OCI-LY1 (cell line): Measurements from ENCODE around the gene PAK4.

Source experiments
- H2AFZ ChIP-seq: fragments of 200-600 bp; sonication (generic), shearing (Covaris generic); 2 replicates; pipeline ENCODE4 v1.6.0; 2014; ENCODE audit warnings: antibody characterized with exemption, mild to moderate bottlenecking, low read length
- H3F3A ChIP-seq: fragments of 200-600 bp; sonication (generic), shearing (Covaris generic); 2 replicates; pipeline ENCODE4 v1.6.0; 2014; ENCODE audit warnings: mild to moderate bottlenecking, antibody characterized with exemption, low read length, moderate library complexity; ENCODE audit not compliant: insufficient read depth
- H3K27ac ChIP-seq: fragments of 200-600 bp; sonication (generic); 2 replicates; pipeline ENCODE4 v1.5.1; 2014; ENCODE audit warnings: low read length, mixed run types, mild to moderate bottlenecking, low read depth; ENCODE audit not compliant: poor library complexity, severe bottlenecking
- H3K27me3 ChIP-seq: fragments of 200-600 bp; sonication (generic); 2 replicates; pipeline ENCODE4 v1.6.0; 2014; ENCODE audit warnings: antibody characterized with exemption, mild to moderate bottlenecking, low read length, moderate library complexity; ENCODE audit not compliant: insufficient read depth
- H3K36me3 ChIP-seq: fragments of 200-600 bp; sonication (generic); 2 replicates; pipeline ENCODE4 v1.6.1; 2014; ENCODE audit warnings: mild to moderate bottlenecking, antibody characterized with exemption, low read length, moderate library complexity, mixed read lengths; ENCODE audit not compliant: insufficient read depth
- H3K4me1 ChIP-seq: fragments of 200-600 bp; sonication (generic); 2 replicates; pipeline ENCODE4 v1.5.1; 2014; ENCODE audit warnings: mild to moderate bottlenecking, low read length, moderate library complexity; ENCODE audit not compliant: insufficient read depth, severe bottlenecking
- H3K4me2 ChIP-seq: fragments of 200-600 bp; sonication (generic), shearing (Covaris generic); 2 replicates; pipeline ENCODE4 v1.6.1; 2014; ENCODE audit warnings: low read length
- H3K4me3 ChIP-seq: fragments of 200-600 bp; sonication (generic); 2 replicates; pipeline ENCODE4 v1.5.1; 2014; ENCODE audit warnings: low read length, low read depth, mild to moderate bottlenecking, mixed read lengths; ENCODE audit not compliant: poor library complexity, severe bottlenecking
- H3K79me2 ChIP-seq: fragments of 200-600 bp; shearing (Covaris generic); 2 replicates; pipeline ENCODE4 v1.6.1; 2016; ENCODE audit warnings: mixed run types, low read length, mixed read lengths; ENCODE audit not compliant: insufficient read depth
- H3K9ac ChIP-seq: fragments of 200-600 bp; sonication (generic), shearing (Covaris generic); 2 replicates; pipeline ENCODE4 v1.6.1; 2014; ENCODE audit warnings: mild to moderate bottlenecking, low read length, mixed read lengths
- H3K9me2 ChIP-seq: fragments of 200-600 bp; sonication (generic), shearing (Covaris generic); 2 replicates; pipeline ENCODE4 v1.6.1; 2014; ENCODE audit warnings: low read depth, mild to moderate bottlenecking, low read length, mixed read lengths
- H3K9me3 ChIP-seq: fragments of 200-600 bp; shearing (Covaris generic); 2 replicates; pipeline ENCODE4 v1.6.1; 2014; ENCODE audit warnings: low read length, mixed read lengths
- H4K20me1 ChIP-seq: fragments of 200-600 bp; sonication (generic), shearing (Covaris generic); 2 replicates; pipeline ENCODE4 v1.6.0; 2016; ENCODE audit warnings: mild to moderate bottlenecking, low read length; ENCODE audit not compliant: insufficient read depth
- EZH2 ChIP-seq: fragments of 200-600 bp; sonication (generic), shearing (Covaris generic); IDR thresholded peaks from 2 replicates; pipeline ENCODE4 v1.8.0; 2017; ENCODE audit warnings: borderline replicate concordance, mixed run types, mild to moderate bottlenecking, antibody characterized with exemption, low read length, moderate library complexity, mixed read lengths
- TF ChIP-seq, protein P1 (sequence below): fragments of 200-600 bp; sonication (generic), shearing (Covaris generic); IDR thresholded peaks from 2 replicates; pipeline ENCODE4 v1.5.1; 2017; ENCODE audit warnings: mild to moderate bottlenecking, antibody characterized with exemption, low read length, moderate library complexity, mixed read lengths

PAK4 gene

DNA sequence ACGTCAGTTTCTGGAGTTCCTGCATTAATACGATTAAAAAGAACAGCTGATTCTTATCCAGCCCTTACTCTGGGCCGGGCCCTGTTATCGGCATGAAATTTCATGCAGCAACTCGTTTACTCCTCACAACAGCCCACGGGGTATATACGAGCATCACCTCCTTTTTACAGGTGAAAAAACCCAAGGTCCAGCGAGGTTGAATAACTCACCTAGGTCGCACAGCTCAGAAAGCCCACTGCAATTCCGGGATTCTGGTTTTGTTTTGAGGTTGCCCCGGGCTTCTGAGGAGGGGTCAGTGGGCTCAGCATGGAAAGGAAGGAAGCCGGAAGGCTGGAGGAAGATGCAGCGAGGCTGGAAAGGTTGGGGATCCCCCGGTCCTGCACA, 42.0 kb upstream of the PAK4 start:
- Histone ChIP-seq H3K9ac (no peak overlapping the region), H3K79me2 (no peaks in the 10 kb centered on the region), H2AFZ (no peak overlapping the region), H3K9me2 (no peaks in the 10 kb centered on the region), H4K20me1 (no peaks in the 10 kb centered on the region), H3K4me1 (no peaks in the 10 kb centered on the region), H3F3A (no peaks in the 10 kb centered on the region), H3K36me3 (no peaks in the 10 kb centered on the region), H3K27me3 (peaks cover 9% of the 10 kb centered on the region; the same call in 1 of the 2 replicates), H3K9me3 (no peaks in the 10 kb centered on the region), H3K4me3 (no peak overlapping the region), H3K4me2 (no peak overlapping the region), H3K27ac (no peak overlapping the region)
- TF ChIP-seq, protein P1, sequence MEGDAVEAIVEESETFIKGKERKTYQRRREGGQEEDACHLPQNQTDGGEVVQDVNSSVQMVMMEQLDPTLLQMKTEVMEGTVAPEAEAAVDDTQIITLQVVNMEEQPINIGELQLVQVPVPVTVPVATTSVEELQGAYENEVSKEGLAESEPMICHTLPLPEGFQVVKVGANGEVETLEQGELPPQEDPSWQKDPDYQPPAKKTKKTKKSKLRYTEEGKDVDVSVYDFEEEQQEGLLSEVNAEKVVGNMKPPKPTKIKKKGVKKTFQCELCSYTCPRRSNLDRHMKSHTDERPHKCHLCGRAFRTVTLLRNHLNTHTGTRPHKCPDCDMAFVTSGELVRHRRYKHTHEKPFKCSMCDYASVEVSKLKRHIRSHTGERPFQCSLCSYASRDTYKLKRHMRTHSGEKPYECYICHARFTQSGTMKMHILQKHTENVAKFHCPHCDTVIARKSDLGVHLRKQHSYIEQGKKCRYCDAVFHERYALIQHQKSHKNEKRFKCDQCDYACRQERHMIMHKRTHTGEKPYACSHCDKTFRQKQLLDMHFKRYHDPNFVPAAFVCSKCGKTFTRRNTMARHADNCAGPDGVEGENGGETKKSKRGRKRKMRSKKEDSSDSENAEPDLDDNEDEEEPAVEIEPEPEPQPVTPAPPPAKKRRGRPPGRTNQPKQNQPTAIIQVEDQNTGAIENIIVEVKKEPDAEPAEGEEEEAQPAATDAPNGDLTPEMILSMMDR = no peak
- no peak for TF ChIP-seq EZH2

DNA sequence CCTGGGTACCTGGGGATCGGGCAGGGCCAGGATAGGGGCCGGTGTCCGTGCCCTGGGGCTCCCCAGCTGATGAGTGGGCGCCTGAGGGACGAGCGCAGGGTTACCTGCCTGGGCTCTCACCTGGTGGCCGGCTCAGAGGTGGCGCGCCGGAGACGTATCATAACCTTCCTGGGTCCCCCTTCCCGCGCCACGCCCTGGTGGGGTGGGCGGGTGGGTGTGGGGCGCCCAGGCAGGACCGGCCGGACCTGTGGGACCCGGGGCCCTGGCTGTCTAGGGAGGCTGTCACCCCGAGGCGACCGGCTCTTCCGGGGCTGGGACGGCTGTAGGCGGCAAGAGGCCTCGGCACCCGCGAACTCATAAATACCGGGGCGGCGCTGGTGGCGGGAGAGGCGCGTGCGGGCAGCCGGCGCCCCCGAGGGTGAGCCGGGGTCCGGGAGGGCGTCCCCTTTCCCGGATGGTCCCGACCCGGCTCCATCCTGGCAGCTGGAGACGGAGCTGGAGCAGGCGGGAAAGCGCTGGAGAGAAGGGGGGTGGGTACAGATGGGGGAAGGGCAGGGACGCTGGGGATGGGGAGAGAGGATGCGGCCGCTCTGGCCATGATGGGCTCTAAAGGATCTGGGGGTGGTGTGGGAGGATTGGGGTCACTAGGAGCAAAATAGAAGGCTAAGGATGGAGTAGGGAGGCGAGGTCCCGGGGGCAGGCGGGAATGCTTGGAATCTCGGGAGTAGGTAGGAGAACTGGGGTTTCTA, 41.4 kb upstream of the PAK4 start, which contains the start of gene ACP7:
ACP7 (plus strand) TSS at position 386 of the 749 bp plus-strand sequence. CDS start 902 bp downstream, outside the sequence.
- Histone ChIP-seq H3K4me3 (no peak within 1 kb of the TSS), H3K4me2 (no peak within 1 kb of the TSS), H3K4me1 (no peaks in the 10 kb centered on the region), H3F3A (no peaks in the 10 kb centered on the region), H3K9ac (no peak within 1 kb of the TSS), H3K79me2 (no peaks in the 10 kb centered on the region), H3K27me3 (peaks cover 9% of the 10 kb centered on the region; the same call in 1 of the 2 replicates), H3K27ac (no peak within 1 kb of the TSS), H3K9me3 (no peaks in the 10 kb centered on the region), H3K9me2 (no peaks in the 10 kb centered on the region), H4K20me1 (no peaks in the 10 kb centered on the region), H2AFZ (no peak within 1 kb of the TSS), H3K36me3 (no peaks in the 10 kb centered on the region)
- TF ChIP-seq, protein P1 = no peak
- TF ChIP-seq EZH2 = no peak

DNA sequence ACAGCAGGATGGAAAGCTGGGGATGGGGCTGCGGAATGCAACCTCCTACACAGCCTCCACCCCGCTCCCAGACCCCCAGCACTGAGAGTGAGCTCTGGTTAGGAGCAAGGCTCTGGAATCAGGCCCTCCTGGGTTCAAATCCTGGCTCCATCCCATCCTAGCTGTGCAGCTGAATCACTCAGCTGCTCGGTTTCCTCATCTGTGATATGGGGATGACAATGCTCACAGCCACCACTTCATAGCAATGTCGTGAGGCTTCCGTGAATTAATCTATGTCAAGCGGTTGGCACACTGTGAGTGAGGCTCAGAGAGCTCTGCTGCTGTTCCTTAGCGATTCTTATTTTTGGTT, 40.9 kb upstream of the PAK4 start:
- Histone ChIP-seq H3K4me2 (no peak overlapping the region), H3K9me3 (no peaks in the 10 kb centered on the region), H3K79me2 (no peaks in the 10 kb centered on the region), H3K9ac (no peak overlapping the region), H3K27ac (no peak overlapping the region), H3K4me3 (no peak overlapping the region), H3K4me1 (no peaks in the 10 kb centered on the region), H3F3A (no peaks in the 10 kb centered on the region), H4K20me1 (no peaks in the 10 kb centered on the region), H3K27me3 (peaks cover 9% of the 10 kb centered on the region; the same call in 1 of the 2 replicates), H3K9me2 (no peaks in the 10 kb centered on the region), H2AFZ (no peak overlapping the region), H3K36me3 (no peaks in the 10 kb centered on the region)
- no peak for TF ChIP-seq EZH2
- TF ChIP-seq, protein P1 = no peak
